H9 (cell line): ENCODE measurements around the gene SUGP1. TPM values are rescaled to one million over a fixed set of nuclear protein-coding genes. Genes with fewer than 3 reads are reported as not detected.

Experiments used
- DNase-seq: peaks from one replicate; pipeline ENCODE4 v3.0.0-alpha.2; 2017
- H2AFZ ChIP-seq: one replicate; pipeline ENCODE4 v1.6.1; 2013; ENCODE audit warnings: mild to moderate bottlenecking, low read length, control low read depth, moderate library complexity
- H2AK5ac ChIP-seq: 2 replicates; pipeline ENCODE4 v1.6.1; 2013; ENCODE audit warnings: low read length, control low read depth, mixed read lengths; ENCODE audit not compliant: insufficient read length
- H2BK120ac ChIP-seq: one replicate; pipeline ENCODE4 v1.6.1; 2013; ENCODE audit warnings: low read depth, mild to moderate bottlenecking, low read length, control low read depth, inconsistent platforms; ENCODE audit not compliant: poor library complexity, severe bottlenecking
- H2BK12ac ChIP-seq: 2 replicates; pipeline ENCODE4 v1.6.1; 2013; ENCODE audit warnings: low read length, control low read depth, mixed read lengths, low read depth; ENCODE audit not compliant: insufficient read length
- H2BK15ac ChIP-seq: 2 replicates; pipeline ENCODE4 v1.6.1; 2013; ENCODE audit warnings: low read depth, low read length, control low read depth
- H2BK20ac ChIP-seq: one replicate; pipeline ENCODE4 v1.6.1; 2013; ENCODE audit warnings: low read depth, mild to moderate bottlenecking, low read length, control low read depth, inconsistent platforms; ENCODE audit not compliant: poor library complexity, severe bottlenecking
- H2BK5ac ChIP-seq: 2 replicates; pipeline ENCODE4 v1.6.1; 2013; ENCODE audit warnings: low read length, control low read depth, mixed read lengths; ENCODE audit not compliant: insufficient read length
- H3K14ac ChIP-seq: 2 replicates; pipeline ENCODE4 v1.6.1; 2013; ENCODE audit warnings: low read length, control low read depth; ENCODE audit not compliant: insufficient read depth
- H3K18ac ChIP-seq: 2 replicates; pipeline ENCODE4 v1.6.1; 2013; ENCODE audit warnings: low read depth, mild to moderate bottlenecking, mixed read lengths, low read length, control low read depth; ENCODE audit not compliant: insufficient read length
- H3K23ac ChIP-seq: 2 replicates; pipeline ENCODE4 v1.6.1; 2013; ENCODE audit warnings: low read length, control low read depth, mixed read lengths, low read depth; ENCODE audit not compliant: insufficient read length
- H3K23me2 ChIP-seq: 2 replicates; pipeline ENCODE4 v1.6.1; 2013; ENCODE audit warnings: low read depth, mild to moderate bottlenecking, mixed read lengths, low read length, control low read depth; ENCODE audit not compliant: insufficient read length, poor library complexity, severe bottlenecking
- H3K27ac ChIP-seq: 2 replicates; pipeline ENCODE4 v1.5.1; 2013; ENCODE audit warnings: low read length, control low read depth, mixed read lengths, low read depth; ENCODE audit not compliant: insufficient read length
- H3K27me3 ChIP-seq: 2 replicates; pipeline ENCODE4 v1.6.1; 2013; ENCODE audit warnings: low read length, control low read depth, inconsistent platforms; ENCODE audit not compliant: insufficient read depth
- H3K4ac ChIP-seq: 2 replicates; pipeline ENCODE4 v1.6.1; 2013; ENCODE audit warnings: low read depth, mild to moderate bottlenecking, control low read depth, inconsistent platforms, low read length, moderate library complexity
- H3K4me1 ChIP-seq: 2 replicates; pipeline ENCODE4 v1.6.1; 2013; ENCODE audit warnings: low read length, control low read depth, inconsistent platforms; ENCODE audit not compliant: insufficient read depth
- H3K4me2 ChIP-seq: 2 replicates; pipeline ENCODE4 v1.6.1; 2013; ENCODE audit warnings: low read length, control low read depth, mixed read lengths; ENCODE audit not compliant: insufficient read length, insufficient read depth
- H3K56ac ChIP-seq: 2 replicates; pipeline ENCODE4 v1.6.1; 2013; ENCODE audit warnings: low read depth, mild to moderate bottlenecking, mixed read lengths, low read length, control low read depth; ENCODE audit not compliant: insufficient read length
- H3K79me1 ChIP-seq: 2 replicates; pipeline ENCODE4 v1.6.1; 2013; ENCODE audit warnings: low read depth, mild to moderate bottlenecking, moderate library complexity, low read length, control low read depth, inconsistent platforms; ENCODE audit not compliant: insufficient read depth, poor library complexity, severe bottlenecking
- H3K79me2 ChIP-seq: 2 replicates; pipeline ENCODE4 v1.6.1; 2013; ENCODE audit warnings: low read length, control low read depth, inconsistent platforms; ENCODE audit not compliant: insufficient read depth
- H3K9ac ChIP-seq: 2 replicates; pipeline ENCODE4 v1.6.1; 2013; ENCODE audit warnings: low read length, control low read depth, mixed read lengths; ENCODE audit not compliant: insufficient read length; ENCODE audit errors: extremely low read depth
- H3K9me3 ChIP-seq: one replicate; pipeline ENCODE4 v1.6.1; 2013; ENCODE audit warnings: low read depth, low read length, inconsistent platforms; ENCODE audit not compliant: control insufficient read depth
- H3T11ph ChIP-seq: one replicate; pipeline ENCODE4 v1.6.1; 2013; ENCODE audit warnings: mild to moderate bottlenecking, low read length, control low read depth, inconsistent platforms
- H4K20me1 ChIP-seq: one replicate; pipeline ENCODE4 v1.6.1; 2013; ENCODE audit not compliant: control insufficient read depth, insufficient read length, insufficient read depth
- H4K5ac ChIP-seq: 2 replicates; pipeline ENCODE4 v1.6.1; 2013; ENCODE audit warnings: low read depth, mild to moderate bottlenecking, mixed read lengths, low read length, control low read depth; ENCODE audit not compliant: insufficient read length
- H4K8ac ChIP-seq: replicated peaks from 2 replicates; pipeline ENCODE4 v1.6.1; 2013; ENCODE audit warnings: low read length, control low read depth, mixed read lengths, low read depth; ENCODE audit not compliant: insufficient read length
- H4K91ac ChIP-seq: 2 replicates; pipeline ENCODE4 v1.6.1; 2013; ENCODE audit warnings: low read depth, mild to moderate bottlenecking, moderate library complexity, mixed read lengths, low read length, control low read depth; ENCODE audit not compliant: insufficient read length
- H3K27ac Mint-ChIP-seq, 3 experiments: 2 replicates in 2 of 3; 3 replicates in 1 of 3; pipeline ENCODE4 v1.8.0; 2020 to 2021; ENCODE audit warnings: mixed read lengths in 3 of 3, mild to moderate bottlenecking in 1 of 3, moderate library complexity in 1 of 3
- H3K27me3 Mint-ChIP-seq: 2 replicates; pipeline ENCODE4 v1.8.0; 2021; ENCODE audit warnings: low read depth, mild to moderate bottlenecking, moderate library complexity, mixed read lengths
- H3K36me3 Mint-ChIP-seq, 3 experiments: 2 replicates in 2 of 3; 3 replicates in 1 of 3; pipeline ENCODE4 v1.8.0; 2020 to 2021; ENCODE audit warnings: low read depth in 3 of 3, mixed read lengths in 3 of 3; ENCODE audit not compliant: insufficient read depth in 1 of 3
- H3K4me1 Mint-ChIP-seq, 2 experiments: 2 replicates each; pipeline ENCODE4 v1.8.0; 2020; ENCODE audit warnings: mixed read lengths in 2 of 2
- H3K4me3 Mint-ChIP-seq, 2 experiments: 2 replicates in 1 of 2; 3 replicates in 1 of 2; pipeline ENCODE4 v1.8.0; 2020 to 2021; ENCODE audit warnings: mild to moderate bottlenecking in 2 of 2, mixed read lengths in 2 of 2, moderate library complexity in 1 of 2
- H3K9me3 Mint-ChIP-seq, 2 experiments: 2 replicates in 1 of 2; 3 replicates in 1 of 2; pipeline ENCODE4 v1.8.0; 2020; ENCODE audit warnings: mild to moderate bottlenecking in 2 of 2, mixed read lengths in 2 of 2, moderate library complexity in 1 of 2
- CTCF ChIP-seq: fragments of 200-600 bp; sonication (generic); conservative IDR thresholded peaks from 3 replicates; pipeline ENCODE4 v1.8.0; 2021; ENCODE audit warnings: antibody characterized with exemption, mild to moderate bottlenecking
- WGBS: extraction: QIAGEN DNeasy Blood & Tissue Kit; methylation state at CpG from one replicate; pipeline ENCODE4 v1.1.7; 2013; ENCODE audit warnings: missing lambda C conversion rate, low lambda C conversion rate, mixed read lengths; ENCODE audit not compliant: insufficient read length; ENCODE audit errors: extremely low coverage; 5-methylcytosine and 5-hydroxymethylcytosine counted together
- total RNA-seq: library from RNA; stranded (reverse); gene quantifications from 2 replicates; pipeline ENCODE4 v1.2.1, GENCODE V29; 2021

Gene SUGP1
- total RNA-seq, 1 experiment from 2014 or later = 103 TPM

- H2AFZ ChIP-seq = no peak overlapping the region
- H3K9me3 ChIP-seq = no peaks in the 10 kb centered on the region
- Mint-ChIP-seq H3K9me3 (peaks cover 0 to 9% of the 10 kb centered on the region in 2 experiments; a peak in 3 of 5 replicates), H3K36me3 (no peaks in the 10 kb centered on the region), H3K4me1 (peaks cover 0 to 3% of the 10 kb centered on the region in 2 experiments; a peak in 1 of 4 replicates), H3K27me3 (peaks cover 93% of the 10 kb centered on the region), H3K27ac (no peak overlapping the region), H3K4me3 (no peak overlapping the region)
- H3K56ac ChIP-seq = no peak overlapping the region
- no peak overlapping the region for H3K18ac ChIP-seq
- no peak overlapping the region for H3K27ac ChIP-seq
- no peak overlapping the region for H2AK5ac ChIP-seq
- no peak overlapping the region for H3K4me2 ChIP-seq
- no peak overlapping the region for H2BK12ac ChIP-seq
- H3K4ac ChIP-seq = no peak overlapping the region
- no peaks in the 10 kb centered on the region for H3K4me1 ChIP-seq
- no CpG with 5 or more reads among the region's 10 CpGs for WGBS
- TF ChIP-seq CTCF = no peak
- H3K9ac ChIP-seq = no peak overlapping the region
- no peak overlapping the region for H3K23ac ChIP-seq
- no peak overlapping the region for H4K8ac ChIP-seq
- H2BK120ac ChIP-seq = no peak overlapping the region
- DNase-seq = peak; percentile 47
- no peak overlapping the region for H4K5ac ChIP-seq
- H3K79me1 ChIP-seq = no peaks in the 10 kb centered on the region
- no peak overlapping the region for H4K91ac ChIP-seq
- no peak overlapping the region for H2BK15ac ChIP-seq
- H4K20me1 ChIP-seq = no peaks in the 10 kb centered on the region
- no peaks in the 10 kb centered on the region for H3K79me2 ChIP-seq
- H3T11ph ChIP-seq = no peak overlapping the region
- H3K27me3 ChIP-seq = peaks cover 4% of the 10 kb centered on the region; the same call in 1 of the 2 replicates
- H3K14ac ChIP-seq = no peak overlapping the region; the same call in 1 of the 2 replicates
- no peak overlapping the region for H2BK5ac ChIP-seq
- H2BK20ac ChIP-seq = no peak overlapping the region
- no peaks in the 10 kb centered on the region for H3K23me2 ChIP-seq
Observed at GRCh38 chr19:19226663-19227062, 93.6 kb downstream of the SUGP1 start.
